Fibroblast of peridontal ligament (primary cell): ENCODE data around the gene METTL18.

Source experiments
- DNase-seq: peaks from one replicate; pipeline ENCODE4 v3.0.0-alpha.2; 2010; ENCODE audit errors: extremely low read depth

Gene METTL18

GRCh38 chr1:169785267-169785666, 9.4 kb downstream of the METTL18 start:
- no peak for DNase-seq

GRCh38 chr1:169784102-169784501, 10.6 kb downstream of the METTL18 start:
- no peak for DNase-seq

- DNase-seq = no peak
Observed at GRCh38 chr1:169782596-169782995, 12.1 kb downstream of the METTL18 start.

GRCh38 chr1:169779970-169780369, 14.7 kb downstream of the METTL18 start:
- peak; percentile 53 for DNase-seq

- peak; percentile 14 for DNase-seq
Observed at GRCh38 chr1:169779150-169779549, 15.6 kb downstream of the METTL18 start.

- DNase-seq = no peak
Observed at GRCh38 chr1:169776440-169776839, 18.3 kb downstream of the METTL18 start.

- DNase-seq = no peak
Observed at GRCh38 chr1:169768161-169768560, 26.5 kb downstream of the METTL18 start.

DNA sequence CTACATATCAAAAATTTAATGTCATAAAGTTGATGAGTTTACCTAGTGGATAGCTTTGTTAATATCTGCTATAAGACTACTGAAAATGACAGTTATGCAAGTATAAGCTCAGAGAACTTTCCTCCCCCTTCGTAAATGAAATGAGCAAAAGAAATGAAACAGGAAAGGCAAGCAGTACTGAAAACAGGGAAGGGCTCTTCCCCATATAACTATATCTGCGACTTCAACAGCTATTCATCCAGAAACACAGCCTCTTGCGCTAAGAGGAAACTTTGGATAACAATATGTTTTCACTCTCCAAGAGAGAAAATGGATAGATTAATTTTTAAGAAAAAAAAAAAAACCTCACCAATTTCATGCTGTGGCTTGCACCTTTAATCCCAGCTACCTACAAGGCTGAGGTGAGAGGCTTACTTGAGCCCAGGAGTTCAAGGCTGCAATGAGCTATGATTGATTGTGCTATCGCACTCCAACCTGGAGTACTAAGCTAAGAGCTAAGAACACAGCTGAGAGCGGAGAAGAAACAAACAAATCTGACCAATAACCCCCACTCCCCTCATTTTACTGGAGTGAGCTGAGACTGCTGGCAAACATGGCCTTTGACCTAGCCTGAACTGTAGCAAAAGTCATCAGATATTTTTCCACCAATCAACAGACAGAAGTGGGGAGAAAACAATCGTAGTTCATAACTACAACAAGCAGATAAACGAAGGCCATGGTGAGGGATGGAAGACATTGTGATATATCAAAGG, 29.0 kb downstream of the METTL18 start:
- no peak for DNase-seq

- no peak for DNase-seq
Observed at GRCh38 chr1:169764919-169765318, 29.8 kb downstream of the METTL18 start.

- DNase-seq = no peak
Observed at GRCh38 chr1:169762699-169763098, 32.0 kb downstream of the METTL18 start.

- DNase-seq = no peak
Observed at GRCh38 chr1:169759038-169759437, 35.7 kb downstream of the METTL18 start.

DNA sequence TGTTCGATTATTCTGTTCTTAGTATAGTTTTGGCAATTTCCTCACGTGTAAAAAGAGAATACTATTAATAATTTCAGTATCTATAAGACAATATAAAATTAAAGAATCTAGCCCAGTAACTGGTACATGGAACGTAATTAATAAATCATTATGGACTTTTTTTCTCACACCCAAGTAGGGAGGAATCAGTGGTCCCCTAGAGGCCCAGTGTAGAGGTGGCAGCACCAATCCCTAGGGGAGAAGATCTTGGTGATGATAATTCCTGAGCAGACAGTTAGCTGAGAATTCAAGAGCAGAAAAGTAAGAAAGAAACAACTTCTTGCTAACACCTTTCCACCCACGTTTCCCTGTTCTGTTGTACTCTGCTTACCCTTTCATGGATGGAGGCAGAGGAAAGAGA, 41.2 kb downstream of the METTL18 start:
- DNase-seq = no peak

GRCh38 chr1:169750041-169750440, 44.7 kb downstream of the METTL18 start:
- DNase-seq = no peak

GRCh38 chr1:169746550-169746949, 48.2 kb downstream of the METTL18 start:
- no peak for DNase-seq

DNA sequence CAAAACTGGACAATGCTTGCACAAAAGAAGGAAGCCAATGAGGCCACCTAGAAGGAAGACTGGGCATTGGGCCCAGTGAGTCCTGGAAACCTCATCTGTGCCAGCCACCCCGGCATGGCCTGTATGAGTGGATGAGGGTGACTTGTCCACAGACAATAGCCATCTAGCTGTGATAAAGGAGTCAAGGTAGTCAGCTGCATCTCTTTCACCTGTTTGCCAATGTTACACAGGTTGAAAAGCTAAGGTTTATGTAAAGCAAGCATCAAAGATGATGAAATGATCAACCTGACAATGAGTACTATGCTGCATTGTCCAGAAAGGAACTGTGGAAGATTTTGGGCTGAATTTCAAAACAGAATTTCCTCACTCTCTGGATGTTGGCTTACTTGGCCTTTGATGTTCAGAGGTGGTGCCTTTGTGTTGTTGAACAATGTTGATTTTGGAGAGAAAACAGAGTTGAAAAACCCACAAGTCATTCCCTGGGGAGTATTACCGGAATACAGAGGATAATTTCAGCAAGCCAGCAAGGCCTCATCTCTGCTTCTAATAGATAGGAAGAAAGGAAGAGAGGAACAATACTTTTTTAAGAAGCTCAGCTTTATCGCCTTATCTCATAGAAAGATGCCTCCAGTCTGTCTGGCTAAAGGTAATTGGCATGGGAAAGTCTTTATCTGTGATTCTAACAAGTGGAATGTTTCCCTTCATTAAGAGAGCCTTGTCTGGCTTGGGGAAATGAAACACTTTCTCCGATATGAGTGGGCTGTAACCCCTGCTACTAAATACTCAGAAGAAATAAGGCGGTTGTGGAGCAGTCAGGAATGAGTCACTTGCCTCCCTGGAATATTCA, 49.5 kb downstream of the METTL18 start:
- DNase-seq = no peak
